Neural crest cell (in vitro differentiated cells): ENCODE data around the gene ITSN1. TPM values are rescaled to one million over a fixed set of nuclear protein-coding genes. Genes with fewer than 3 reads are reported as not detected.

Source experiments
- DNase-seq: peaks from one replicate; pipeline ENCODE4 v3.0.0; 2021; ENCODE audit warnings: low read depth, mixed read lengths, low spot score
- H3K27ac Mint-ChIP-seq: one replicate; pipeline ENCODE4 v1.8.0; 2021; ENCODE audit warnings: mild to moderate bottlenecking, mixed read lengths; ENCODE audit not compliant: unreplicated experiment
- H3K27me3 Mint-ChIP-seq: 2 replicates; pipeline ENCODE4 v1.8.0; 2021; ENCODE audit warnings: low read depth, mild to moderate bottlenecking, mixed read lengths
- H3K36me3 Mint-ChIP-seq: 2 replicates; pipeline ENCODE4 v1.8.0; 2021; ENCODE audit warnings: low read depth, mild to moderate bottlenecking, mixed read lengths
- H3K4me1 Mint-ChIP-seq: 2 replicates; pipeline ENCODE4 v1.8.0; 2021; ENCODE audit warnings: mixed read lengths
- H3K4me3 Mint-ChIP-seq: one replicate; pipeline ENCODE4 v1.8.0; 2021; ENCODE audit warnings: mild to moderate bottlenecking, mixed read lengths
- H3K9me3 Mint-ChIP-seq: 2 replicates; pipeline ENCODE4 v1.8.0; 2021; ENCODE audit warnings: mixed read lengths
- total RNA-seq: library from RNA; stranded (reverse); gene quantifications from 2 replicates; pipeline ENCODE4 v1.2.1, GENCODE V29; 2021
- TF ChIP-seq, protein P1 (sequence below): fragments of 200-600 bp; sonication (generic); conservative IDR thresholded peaks from 2 replicates; pipeline ENCODE4 v1.5.0; 2021; ENCODE audit warnings: antibody characterized with exemption, mild to moderate bottlenecking

The ITSN1 gene
- total RNA-seq, 1 donor from 2014 or later: 62.7 TPM

DNA sequence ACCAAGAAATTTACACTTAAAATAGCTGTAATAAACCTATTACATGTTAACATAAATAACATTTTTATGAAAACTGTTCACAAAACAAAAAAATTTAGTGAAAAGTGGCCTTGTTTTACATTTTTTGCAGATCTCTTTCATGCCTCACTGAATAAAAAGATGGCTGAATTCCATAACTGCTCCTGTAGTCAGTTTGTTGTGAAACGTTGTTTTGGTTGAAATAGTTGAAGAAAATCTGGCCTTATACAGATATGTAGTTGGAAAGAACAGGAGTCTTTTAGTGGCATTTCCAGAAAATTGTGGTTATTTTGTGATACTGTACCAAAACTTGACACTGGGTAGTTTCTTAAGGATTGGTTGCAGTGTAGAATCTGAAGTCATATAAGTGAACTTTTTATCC, 18.1 kb downstream of the ITSN1 start:
- DNase-seq: no peak
- peaks cover 7% of the 10 kb centered on the region for H3K9me3 Mint-ChIP-seq
- TF ChIP-seq, protein P1, sequence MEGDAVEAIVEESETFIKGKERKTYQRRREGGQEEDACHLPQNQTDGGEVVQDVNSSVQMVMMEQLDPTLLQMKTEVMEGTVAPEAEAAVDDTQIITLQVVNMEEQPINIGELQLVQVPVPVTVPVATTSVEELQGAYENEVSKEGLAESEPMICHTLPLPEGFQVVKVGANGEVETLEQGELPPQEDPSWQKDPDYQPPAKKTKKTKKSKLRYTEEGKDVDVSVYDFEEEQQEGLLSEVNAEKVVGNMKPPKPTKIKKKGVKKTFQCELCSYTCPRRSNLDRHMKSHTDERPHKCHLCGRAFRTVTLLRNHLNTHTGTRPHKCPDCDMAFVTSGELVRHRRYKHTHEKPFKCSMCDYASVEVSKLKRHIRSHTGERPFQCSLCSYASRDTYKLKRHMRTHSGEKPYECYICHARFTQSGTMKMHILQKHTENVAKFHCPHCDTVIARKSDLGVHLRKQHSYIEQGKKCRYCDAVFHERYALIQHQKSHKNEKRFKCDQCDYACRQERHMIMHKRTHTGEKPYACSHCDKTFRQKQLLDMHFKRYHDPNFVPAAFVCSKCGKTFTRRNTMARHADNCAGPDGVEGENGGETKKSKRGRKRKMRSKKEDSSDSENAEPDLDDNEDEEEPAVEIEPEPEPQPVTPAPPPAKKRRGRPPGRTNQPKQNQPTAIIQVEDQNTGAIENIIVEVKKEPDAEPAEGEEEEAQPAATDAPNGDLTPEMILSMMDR: no peak
- peaks cover 13% of the 10 kb centered on the region for H3K4me1 Mint-ChIP-seq
- no peak overlapping the region for H3K27ac Mint-ChIP-seq
- no peaks in the 10 kb centered on the region for H3K27me3 Mint-ChIP-seq
- H3K4me3 Mint-ChIP-seq: no peak overlapping the region
- peaks cover 13% of the 10 kb centered on the region for H3K36me3 Mint-ChIP-seq

GRCh38 chr21:33661146-33661545, 18.8 kb downstream of the ITSN1 start:
- peaks cover 13% of the 10 kb centered on the region for H3K36me3 Mint-ChIP-seq
- H3K9me3 Mint-ChIP-seq: peaks cover 7% of the 10 kb centered on the region

GRCh38 chr21:33662046-33662445, 19.7 kb downstream of the ITSN1 start:
- Mint-ChIP-seq H3K4me3 (no peak overlapping the region), H3K36me3 (peaks cover 13% of the 10 kb centered on the region), H3K27me3 (no peaks in the 10 kb centered on the region), H3K27ac (no peak overlapping the region), H3K4me1 (peaks cover 10% of the 10 kb centered on the region), H3K9me3 (peaks cover 7% of the 10 kb centered on the region)
- TF ChIP-seq, protein P1: no peak
- DNase-seq: no peak

More at GRCh38 chr21:33661146-33661545, 18.8 kb downstream of the ITSN1 start:
- Mint-ChIP-seq H3K27ac (no peak overlapping the region), H3K4me1 (peaks cover 9% of the 10 kb centered on the region), H3K27me3 (no peaks in the 10 kb centered on the region), H3K4me3 (no peak overlapping the region)
- TF ChIP-seq, protein P1: no peak
- DNase-seq: no peak

DNA sequence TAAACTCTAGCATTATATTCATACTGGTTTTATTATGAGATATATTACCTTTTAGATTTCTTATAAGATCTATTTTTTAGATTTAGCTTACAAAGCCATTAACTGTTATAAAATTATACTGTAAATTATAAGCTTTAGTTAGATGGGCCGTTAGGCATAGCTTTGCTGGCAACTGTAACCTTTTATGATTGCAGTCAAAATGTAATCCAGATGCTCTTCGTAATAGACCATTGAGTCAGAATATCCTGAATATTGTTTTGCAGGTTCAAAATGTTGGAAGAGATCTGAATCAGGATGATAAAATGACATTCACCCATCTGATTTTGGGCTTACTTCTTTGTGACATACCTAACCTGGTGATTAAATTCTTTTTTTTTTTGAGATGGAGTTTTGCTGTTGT, 20.9 kb downstream of the ITSN1 start:
- Mint-ChIP-seq H3K4me1 (peaks cover 10% of the 10 kb centered on the region), H3K9me3 (peaks cover 7% of the 10 kb centered on the region), H3K36me3 (peaks cover 13% of the 10 kb centered on the region), H3K4me3 (no peak overlapping the region), H3K27ac (no peak overlapping the region), H3K27me3 (no peaks in the 10 kb centered on the region)
- no peak for DNase-seq
- TF ChIP-seq, protein P1: no peak

- H3K27me3 Mint-ChIP-seq: no peaks in the 10 kb centered on the region
- TF ChIP-seq, protein P1: no peak
- H3K4me1 Mint-ChIP-seq: peaks cover 16% of the 10 kb centered on the region
- no peak overlapping the region for H3K4me3 Mint-ChIP-seq
- H3K9me3 Mint-ChIP-seq: peaks cover 7% of the 10 kb centered on the region
- no peak overlapping the region for H3K27ac Mint-ChIP-seq
- DNase-seq: no peak
- peaks cover 13% of the 10 kb centered on the region for H3K36me3 Mint-ChIP-seq
Measured at GRCh38 chr21:33664135-33664534, 21.8 kb downstream of the ITSN1 start.

GRCh38 chr21:33666153-33666552, 23.9 kb downstream of the ITSN1 start:
- Mint-ChIP-seq H3K27me3 (no peaks in the 10 kb centered on the region), H3K36me3 (peaks cover 6% of the 10 kb centered on the region), H3K4me1 (peaks cover 24% of the 10 kb centered on the region), H3K4me3 (no peak overlapping the region), H3K27ac (no peak overlapping the region), H3K9me3 (peaks cover under 1% of the 10 kb centered on the region)
- TF ChIP-seq, protein P1: no peak
- DNase-seq: no peak
